Panc1 (cell line): Measurements from ENCODE around the gene GPM6B. TPM values are rescaled to one million over a fixed set of nuclear protein-coding genes. Genes with fewer than 3 reads are reported as not detected.

Experiments used
- ATAC-seq: fragments of 200-7000 bp; cut with Tn5 transposase; 2 replicates; pipeline ENCODE4 v1.9.1; 2020; ENCODE audit warnings: mild to moderate bottlenecking, moderate library complexity
- BruUV-seq: library from RNA; stranded (reverse); fragments of 400-500 nt; replicated peaks from 2 replicates; lab custom pipeline; 2021; lab: Mats Ljungman, UMichigan
- CTCF ChIA-PET: fragments of 300-600 bp; sonication (Branson Sonifier 250); formaldehyde crosslinking; loops from one replicate; lab custom pipeline; 2022; ENCODE audit warnings: antibody characterized with exemption; lab: Charles Lee
- POLR2A ChIA-PET: fragments of 300-600 bp; sonication (Branson Sonifier 250); formaldehyde crosslinking; loops from one replicate; lab custom pipeline; 2022; ENCODE audit warnings: antibody characterized with exemption; lab: Charles Lee
- DNase-seq: peaks from one replicate; pipeline ENCODE4 v3.0.0-alpha.2; 2010; ENCODE audit warnings: low read depth, low spot score
- H3K27ac ChIP-seq: 2 replicates; pipeline ENCODE4 v1.5.1; 2011; ENCODE audit warnings: mild to moderate bottlenecking, low read length, inconsistent platforms
- H3K27me3 ChIP-seq: fragments of 200-500 bp; sonication (Bioruptor generic); 2 replicates; pipeline ENCODE4 v1.6.0; 2014; ENCODE audit warnings: low read length, inconsistent platforms; ENCODE audit not compliant: control insufficient read depth, insufficient read depth
- H3K36me3 ChIP-seq: fragments of 200-500 bp; sonication (Bioruptor generic); 2 replicates; pipeline ENCODE4 v1.5.1; 2014; ENCODE audit warnings: inconsistent platforms, mild to moderate bottlenecking, low read length, moderate library complexity; ENCODE audit not compliant: control insufficient read depth, insufficient read depth
- H3K4me1 ChIP-seq: 2 replicates; pipeline ENCODE4 v1.5.1; 2011; ENCODE audit warnings: inconsistent platforms, mild to moderate bottlenecking, low read length, moderate library complexity; ENCODE audit not compliant: control insufficient read depth, insufficient read depth
- H3K4me3 ChIP-seq, 2 experiments: 2 replicates each; pipeline ENCODE4 v1.5.1; 2011 to 2012; ENCODE audit warnings: low read depth in 2 of 2, low read length in 2 of 2, mild to moderate bottlenecking in 2 of 2, inconsistent platforms in 1 of 2, moderate library complexity in 1 of 2
- H3K9me3 ChIP-seq: fragments of 200-500 bp; sonication (Bioruptor generic); 2 replicates; pipeline ENCODE4 v1.5.1; 2014; ENCODE audit warnings: low read depth, mild to moderate bottlenecking, inconsistent platforms, low read length, moderate library complexity; ENCODE audit not compliant: control insufficient read depth, insufficient read depth
- CTCF ChIP-seq: fragments of 450-650 bp; IDR thresholded peaks from 2 replicates; pipeline ENCODE4 v1.5.1; 2017; ENCODE audit warnings: mild to moderate bottlenecking
- POLR2AphosphoS5 ChIP-seq: IDR thresholded peaks from 2 replicates; pipeline ENCODE4 v1.6.1; 2012; ENCODE audit warnings: mild to moderate bottlenecking, low read depth, low read length, moderate library complexity
- REST ChIP-seq, 2 experiments: IDR thresholded peaks; 2 replicates each; pipeline ENCODE4 v1.6.1; 2011 to 2012; ENCODE audit warnings: low read depth in 2 of 2, control low read depth in 1 of 2, low read length in 1 of 2, mild to moderate bottlenecking in 1 of 2, moderate library complexity in 1 of 2; ENCODE audit not compliant: insufficient read depth in 1 of 2
- SIN3A ChIP-seq: IDR thresholded peaks from 2 replicates; pipeline ENCODE4 v1.6.1; 2012; ENCODE audit warnings: low read depth, mild to moderate bottlenecking, low read length, moderate library complexity, borderline replicate concordance; ENCODE audit not compliant: insufficient read depth
- TCF7L2 ChIP-seq: IDR thresholded peaks from 2 replicates; pipeline ENCODE4 v1.6.1; 2011; ENCODE audit warnings: mild to moderate bottlenecking, low read depth, low read length, inconsistent platforms
- in situ Hi-C: cut with HindIII; loops from 2 replicates; pipeline ENCODE4 v1.10.0; 2016; ENCODE audit warnings: low sequenced_read_pairs, low pct_unique_long_range_greater_than_20kb
- intact Hi-C: fragments of 100-400 bp; cut with micrococcal nuclease; formaldehyde crosslinking; loops from one replicate; pipeline ENCODE4 v1.10.0; 2022; ENCODE audit not compliant: unreplicated experiment
- total RNA-seq: library from RNA; stranded (reverse); gene quantifications from one replicate; pipeline ENCODE4 v1.2.1, GENCODE V29; 2021; ENCODE audit not compliant: unreplicated experiment

Gene GPM6B
- total RNA-seq, 1 experiment from 2014 or later, result not detected

GRCh38 chrX:13763489-13763888, 53.4 kb downstream of the GPM6B start:
- POLR2A ChIA-PET, result no interaction called here
- DNase-seq (no peak), ATAC-seq (no peak)
- TF ChIP-seq TCF7L2, result no peak
- TF ChIP-seq CTCF, result no peak
- TF ChIP-seq POLR2AphosphoS5, result no peak
- no peak for TF ChIP-seq SIN3A
- no peak for TF ChIP-seq REST (IDR thresholded peaks at IDR 0.05; ENCODE audit: insufficient read depth in 1 of 2, low read depth in 2 of 2, low read length in 1 of 2)
- Histone ChIP-seq H3K4me3 (no peak overlapping the region), H3K27ac (no peak overlapping the region), H3K9me3 (no peaks in the 10 kb centered on the region), H3K4me1 (no peaks in the 10 kb centered on the region), H3K27me3 (no peaks in the 10 kb centered on the region), H3K36me3 (peaks cover 5% of the 10 kb centered on the region; the same call in 1 of the 2 replicates)
- intact Hi-C loops, result no loop called here
- BruUV-seq, result no TSS peak
- in situ Hi-C loops, result no loop called here
- CTCF ChIA-PET, result no interaction called here

- H3K36me3 ChIP-seq, result peaks cover 7% of the 10 kb centered on the region
- DNase-seq (no peak), ATAC-seq (no peak)
- TF ChIP-seq CTCF, result no peak
- TF ChIP-seq TCF7L2, result no peak
- TF ChIP-seq POLR2AphosphoS5, result no peak
- no peak for TF ChIP-seq SIN3A
- no peak for TF ChIP-seq REST (IDR thresholded peaks at IDR 0.05; ENCODE audit: insufficient read depth in 1 of 2, low read depth in 2 of 2, low read length in 1 of 2)
- CTCF ChIA-PET, result no interaction called here
- H3K4me3 ChIP-seq, result no peak overlapping the region
- no TSS peak for BruUV-seq
- H3K27me3 ChIP-seq, result no peaks in the 10 kb centered on the region
- in situ Hi-C loops, result no loop called here
- no peaks in the 10 kb centered on the region for H3K9me3 ChIP-seq
- POLR2A ChIA-PET, result interaction anchor here (0.6 kb wide), 2 partner anchors 37 to 90 kb away, joined by 4 to 5 read pairs; no protein-coding TSS in a partner anchor
- no peaks in the 10 kb centered on the region for H3K4me1 ChIP-seq
- H3K27ac ChIP-seq, result no peak overlapping the region
- intact Hi-C loops, result no loop called here
These were observed 55.1 kb downstream of the GPM6B start for GRCh38 chrX:13761606-13762414.
